Measurements from ENCODE around the gene RBM33. TPM values are rescaled to one million over a fixed set of nuclear protein-coding genes. Genes with fewer than 3 reads are reported as not detected.
"Not testable (repeated sequence)": the region's sequence is repeated elsewhere in the genome, so short reads cannot be mapped to it uniquely, and the experiment has no call there.

Gene RBM33, protein sequence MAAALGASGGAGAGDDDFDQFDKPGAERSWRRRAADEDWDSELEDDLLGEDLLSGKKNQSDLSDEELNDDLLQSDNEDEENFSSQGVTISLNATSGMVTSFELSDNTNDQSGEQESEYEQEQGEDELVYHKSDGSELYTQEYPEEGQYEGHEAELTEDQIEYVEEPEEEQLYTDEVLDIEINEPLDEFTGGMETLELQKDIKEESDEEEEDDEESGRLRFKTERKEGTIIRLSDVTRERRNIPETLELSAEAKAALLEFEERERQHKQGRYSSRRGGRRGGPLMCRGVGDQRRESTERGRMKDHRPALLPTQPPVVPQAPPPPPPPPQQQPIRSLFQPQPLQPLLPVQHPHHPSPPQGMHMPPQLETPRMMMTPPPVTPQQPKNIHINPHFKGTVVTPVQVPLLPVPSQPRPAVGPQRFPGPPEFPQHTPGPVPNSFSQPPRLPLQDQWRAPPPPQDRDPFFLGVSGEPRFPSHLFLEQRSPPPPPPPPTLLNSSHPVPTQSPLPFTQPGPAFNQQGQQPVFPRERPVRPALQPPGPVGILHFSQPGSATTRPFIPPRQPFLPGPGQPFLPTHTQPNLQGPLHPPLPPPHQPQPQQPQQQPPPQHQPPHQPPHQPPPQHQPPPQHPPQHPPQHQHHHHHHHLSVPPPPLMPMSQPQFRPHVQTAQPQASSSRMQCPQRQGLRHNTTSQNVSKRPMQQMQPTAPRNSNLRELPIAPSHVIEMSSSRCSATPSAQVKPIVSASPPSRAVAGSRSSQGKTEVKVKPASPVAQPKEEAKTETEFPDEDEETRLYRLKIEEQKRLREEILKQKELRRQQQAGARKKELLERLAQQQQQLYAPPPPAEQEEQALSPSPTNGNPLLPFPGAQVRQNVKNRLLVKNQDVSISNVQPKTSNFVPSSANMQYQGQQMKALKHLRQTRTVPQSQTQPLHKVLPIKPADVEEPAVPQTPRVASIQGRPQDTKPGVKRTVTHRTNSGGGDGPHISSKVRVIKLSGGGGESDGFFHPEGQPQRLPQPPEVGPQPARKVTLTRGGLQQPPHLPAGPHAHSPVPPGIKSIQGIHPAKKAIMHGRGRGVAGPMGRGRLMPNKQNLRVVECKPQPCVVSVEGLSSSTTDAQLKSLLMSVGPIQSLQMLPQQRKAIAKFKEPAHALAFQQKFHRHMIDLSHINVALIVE
- total RNA-seq, result 40.6 TPM

DNA sequence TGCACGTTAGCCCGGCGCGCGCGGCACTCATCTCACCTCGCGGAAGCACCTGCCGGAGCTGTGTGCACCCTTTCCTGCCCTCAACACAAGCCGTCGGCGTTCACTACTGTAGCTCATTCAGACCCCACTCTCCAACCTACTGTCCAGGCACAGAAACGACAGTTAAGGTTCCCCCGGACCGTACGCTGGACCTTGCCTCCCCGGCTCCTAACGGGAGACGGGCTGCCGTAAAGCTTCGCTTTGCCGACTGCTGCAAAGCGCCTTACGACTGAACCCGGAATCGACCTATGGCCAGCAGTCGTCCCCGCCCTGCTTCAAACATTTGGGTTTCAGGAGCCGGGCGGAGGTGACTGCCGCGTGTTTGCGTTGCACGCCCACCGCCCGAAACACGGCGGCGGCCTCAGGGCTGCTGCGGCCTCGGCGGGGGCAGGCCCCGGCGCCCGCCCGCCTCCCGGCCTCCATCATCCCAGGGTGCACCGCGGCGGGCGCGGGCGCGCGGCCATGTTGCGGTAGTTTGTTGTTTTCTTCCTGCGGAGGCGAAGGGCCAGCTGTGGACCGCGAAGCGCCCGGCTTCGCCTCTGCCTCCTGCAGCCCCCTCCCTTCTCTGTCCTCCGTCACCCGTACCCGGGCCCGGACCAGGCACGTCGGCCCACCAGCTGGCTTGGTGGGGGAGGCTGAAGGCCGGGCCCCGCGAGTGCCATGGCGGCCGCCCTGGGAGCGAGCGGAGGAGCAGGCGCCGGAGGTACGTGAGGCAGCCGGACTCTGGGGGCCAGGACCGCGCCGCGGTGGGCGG is at the start of gene RBM33:
TSS of gene RBM33 (plus strand) at position 484 of the 793 bp plus-strand sequence. CDS start at position 700, 216 bp downstream.
- peak; percentile 87 for DNase-seq (ENCODE audit: low spot score)
- ATAC-seq, result peak; percentile 90

DNA sequence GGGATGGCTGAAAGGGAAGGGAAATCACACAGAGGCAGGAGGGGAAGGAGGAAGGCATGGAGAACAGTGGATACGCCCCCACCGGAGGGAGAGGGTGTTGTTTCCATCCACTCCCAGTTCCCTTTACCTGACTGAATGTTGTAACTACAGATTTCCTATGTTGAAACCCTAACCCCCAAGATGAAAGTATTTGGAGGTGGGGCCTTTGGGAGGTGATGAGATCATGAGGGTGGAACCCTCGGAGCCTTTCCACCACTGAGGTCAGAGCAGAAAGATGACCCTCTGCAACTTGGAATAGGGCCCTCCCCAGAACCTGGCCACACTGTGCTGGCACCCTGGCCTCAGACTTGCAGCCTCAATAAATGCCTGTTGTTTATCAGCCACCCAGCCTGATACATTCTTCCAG is 49.5 kb upstream of the RBM33 start:
- peak; percentile 73 for ATAC-seq
- peak; percentile 83 for DNase-seq (ENCODE audit: low spot score)

DNA sequence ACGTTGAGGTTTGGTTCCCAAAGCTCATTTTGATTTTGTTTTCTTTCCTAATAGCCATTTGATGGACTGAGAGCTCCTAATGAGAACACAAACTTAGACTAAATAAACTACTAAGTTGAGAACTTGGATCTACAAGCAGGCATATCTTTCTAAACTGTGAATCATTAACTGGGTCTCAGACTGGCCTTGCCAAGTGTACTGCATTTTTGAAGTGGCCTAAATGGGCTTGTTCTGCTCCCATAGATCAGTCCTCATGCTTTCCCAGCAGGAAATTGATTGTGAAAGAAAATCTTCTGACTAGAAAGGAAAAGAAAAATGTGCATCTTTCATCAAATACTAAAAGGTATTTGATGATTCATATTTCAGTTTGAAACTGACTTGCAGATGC is 46.7 kb upstream of the RBM33 start:
- peak; percentile 75 for ATAC-seq

DNA sequence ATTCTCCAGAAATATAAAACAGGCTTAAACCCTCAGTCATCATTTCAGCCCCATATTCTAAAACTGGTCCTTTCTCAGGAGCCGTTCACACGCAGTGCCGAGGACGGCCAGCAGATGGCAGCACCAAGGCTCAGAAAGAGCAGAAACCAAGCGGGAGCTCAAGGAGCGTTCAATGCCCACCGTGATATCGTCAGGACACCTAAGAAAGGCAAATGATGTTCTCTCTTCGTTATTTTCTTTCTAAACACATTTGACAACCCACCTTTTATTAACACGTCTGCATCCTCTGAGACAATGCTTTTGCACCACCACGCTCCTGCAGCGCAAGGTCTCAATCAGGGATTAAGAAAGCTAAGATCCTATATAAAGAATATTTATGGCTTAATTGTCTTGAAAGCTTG is 45.7 kb upstream of the RBM33 start:
- peak; percentile 77 for ATAC-seq
- peak; percentile 82 for DNase-seq (ENCODE audit: low spot score)

More for the DNA sequence above, 46.7 kb upstream of the RBM33 start:
- DNase-seq (ENCODE audit: low spot score), result peak; percentile 61

DNA sequence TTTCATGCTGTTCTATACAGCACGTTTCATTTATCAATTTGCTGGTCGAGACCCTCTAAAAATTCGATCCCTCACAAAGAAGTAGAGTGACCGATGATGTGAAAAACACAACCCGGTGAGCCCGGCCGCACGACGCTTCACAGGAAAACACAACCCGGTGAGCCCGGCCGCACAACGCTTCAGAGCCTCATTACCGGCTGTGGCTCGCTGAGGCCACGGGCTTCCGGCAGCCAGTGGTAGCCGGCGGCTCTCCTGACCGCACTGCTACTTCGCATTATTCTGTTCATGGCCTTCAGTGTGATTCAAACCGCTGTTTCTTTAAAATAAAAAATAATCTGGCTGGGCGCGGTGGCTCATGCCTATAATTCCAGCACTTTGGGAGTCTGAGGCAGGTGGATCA is 42.3 kb upstream of the RBM33 start:
- DNase-seq (ENCODE audit: low spot score), result no peak

DNA sequence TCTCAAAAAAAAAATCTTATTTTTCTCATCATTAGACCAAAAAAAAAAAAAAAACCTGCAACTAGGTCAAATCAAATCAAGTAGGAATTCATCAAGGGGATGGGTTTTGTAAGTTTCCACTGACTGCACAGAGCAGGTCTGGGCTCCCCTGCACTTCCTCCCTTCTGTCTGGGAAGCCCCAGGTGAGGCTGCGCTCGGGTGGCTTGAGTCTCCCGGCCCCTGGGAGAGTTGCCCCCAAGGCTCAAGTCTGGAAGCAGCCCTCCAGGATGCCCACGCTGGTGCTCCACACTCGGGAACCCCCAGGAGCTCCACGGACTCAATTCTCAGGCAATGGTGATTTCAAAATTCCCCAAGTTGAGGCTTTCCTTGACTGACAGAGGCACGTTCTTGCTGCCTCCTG is 41.7 kb upstream of the RBM33 start:
- DNase-seq (ENCODE audit: low spot score), result no peak
- no peak for ATAC-seq

More for the DNA sequence above, 42.3 kb upstream of the RBM33 start:
- no peak for ATAC-seq

DNA sequence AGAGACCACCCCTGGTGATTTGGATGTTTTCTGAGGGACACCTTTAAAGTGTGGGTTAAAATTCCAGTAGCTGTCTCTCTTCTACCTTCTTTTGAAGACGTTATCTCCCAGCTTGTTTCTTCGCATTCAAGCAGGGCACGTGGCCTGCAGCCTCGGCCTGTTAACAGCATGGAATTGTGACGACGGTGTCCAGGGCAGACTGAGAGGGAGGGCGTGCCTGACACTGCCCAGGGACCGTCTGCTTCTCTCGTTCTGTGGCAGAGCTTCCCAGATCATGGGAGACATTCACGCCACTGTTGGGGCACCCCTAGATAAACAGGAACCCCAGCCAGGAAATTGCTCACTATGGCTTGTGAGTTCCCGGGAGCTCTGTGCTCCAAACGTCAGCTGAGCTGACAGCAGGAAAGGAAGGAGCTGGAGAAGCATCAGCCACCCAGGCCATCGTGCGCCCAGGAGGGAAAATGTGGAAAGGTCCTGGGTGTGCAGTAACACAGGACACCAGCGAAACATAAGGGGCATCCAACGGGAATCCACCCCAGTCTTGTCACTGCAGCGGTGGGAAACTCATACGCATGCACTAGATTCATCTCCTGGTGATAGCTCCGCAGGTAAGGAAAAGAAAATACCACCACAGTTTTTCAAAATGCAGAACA is 41.1 kb upstream of the RBM33 start:
- DNase-seq (ENCODE audit: low spot score), result no peak
- ATAC-seq, result no peak

DNA sequence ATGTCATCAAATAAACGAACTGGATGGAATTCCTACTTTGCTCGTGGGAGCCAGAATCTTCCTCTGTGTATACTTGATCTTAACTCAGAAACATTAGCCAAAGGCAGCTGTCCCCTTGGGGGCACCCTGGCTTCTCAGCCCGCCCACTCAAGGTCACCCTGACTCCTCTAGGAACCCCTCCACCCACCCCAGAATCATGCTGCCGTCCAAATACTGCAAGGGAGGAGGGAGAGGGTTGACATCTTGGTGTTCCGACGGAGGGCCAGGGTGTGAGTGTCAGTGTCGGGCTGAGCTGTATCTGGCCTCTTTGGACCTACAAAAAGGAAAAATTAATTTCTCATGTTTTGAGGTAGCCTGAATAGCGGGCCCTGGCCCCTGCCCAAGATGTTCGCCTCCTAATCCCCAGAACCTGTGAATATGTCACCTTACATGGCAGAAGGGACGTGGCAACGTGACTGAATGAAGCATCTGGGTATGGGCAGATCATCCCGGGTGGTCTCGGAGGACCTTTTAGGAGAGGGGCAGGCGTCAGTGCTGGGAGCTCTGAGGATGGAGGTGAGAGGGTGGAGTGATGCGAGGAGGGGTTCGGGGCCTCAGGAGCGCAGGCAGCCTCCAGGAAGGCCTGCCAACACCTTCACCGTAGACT is 40.5 kb upstream of the RBM33 start:
- ATAC-seq, result no peak
- DNase-seq (ENCODE audit: low spot score), result no peak

DNA sequence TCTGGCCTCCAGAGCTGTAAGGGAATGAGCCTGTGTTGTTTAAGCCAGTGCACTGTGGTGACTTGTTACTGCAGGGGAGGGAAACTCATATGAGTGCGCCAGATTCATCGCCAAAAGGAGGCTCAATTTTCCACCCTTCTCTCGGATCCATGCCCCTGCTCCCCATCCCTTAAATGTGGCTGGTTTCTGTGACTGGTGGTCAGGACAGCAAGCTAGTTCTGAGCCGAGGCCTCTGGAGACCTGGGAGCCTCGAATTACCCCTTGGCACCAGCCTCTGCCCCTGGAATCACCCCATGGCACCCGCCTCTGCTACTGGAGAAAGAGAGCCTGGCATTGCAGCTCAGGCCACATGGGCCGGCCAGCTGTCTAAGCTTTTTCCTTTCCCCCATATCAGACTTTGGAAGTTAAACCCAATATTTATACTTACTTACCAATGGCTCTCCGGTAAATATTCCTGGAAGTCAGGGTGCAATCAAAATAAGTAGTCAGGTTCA is 39.9 kb upstream of the RBM33 start:
- no peak for ATAC-seq
- DNase-seq (ENCODE audit: low spot score), result peak; percentile 26

DNA sequence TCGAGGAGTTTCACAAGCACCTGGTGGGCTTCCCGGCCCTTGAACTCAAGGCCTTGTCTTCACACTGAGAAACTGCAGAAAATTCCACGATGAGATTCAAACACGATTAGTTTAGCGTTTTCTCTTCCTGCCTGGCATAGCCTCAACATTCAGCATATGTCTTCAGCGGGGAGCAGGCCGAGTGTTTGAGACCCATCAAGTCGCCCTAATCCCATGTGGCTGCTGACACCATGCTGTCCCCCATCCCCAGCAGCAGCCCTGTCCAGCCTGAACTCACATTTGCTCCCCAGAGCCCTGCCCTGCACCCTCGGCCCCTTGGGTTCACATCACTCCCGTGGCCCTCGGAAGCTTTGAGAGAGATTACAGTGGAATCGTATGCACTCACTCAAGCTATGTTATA is 35.3 kb upstream of the RBM33 start:
- no peak for ATAC-seq

DNA sequence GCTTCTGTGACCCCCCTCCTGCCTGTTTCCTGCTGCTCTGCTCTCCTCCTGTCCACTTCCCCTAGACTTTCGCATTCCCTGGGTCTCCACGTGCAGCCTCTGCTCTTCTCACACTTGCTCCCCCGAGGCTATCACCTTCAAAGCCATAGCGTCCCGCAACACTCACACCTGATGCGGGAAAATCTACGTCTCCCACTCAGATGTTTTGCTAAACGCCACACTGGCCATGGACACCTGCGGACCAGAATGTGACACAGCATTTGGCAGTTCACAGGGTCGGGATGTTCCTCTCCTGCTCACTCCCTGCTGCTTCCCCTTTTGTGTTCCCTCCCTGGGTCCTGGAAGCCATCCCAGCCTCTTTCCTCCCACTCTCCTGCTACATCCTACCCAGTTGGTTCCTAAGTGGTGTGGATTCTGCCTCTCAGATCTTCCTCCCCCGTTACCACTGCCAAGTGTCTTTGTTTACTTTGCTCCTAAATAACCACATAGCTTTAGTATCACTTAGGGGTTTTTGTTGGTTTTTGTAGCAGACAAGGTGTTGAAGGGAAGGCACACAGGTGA is 33.7 kb upstream of the RBM33 start:
- no peak for DNase-seq (ENCODE audit: low spot score)
- ATAC-seq, result no peak

More for the DNA sequence above, 35.3 kb upstream of the RBM33 start:
- DNase-seq (ENCODE audit: low spot score), result no peak

DNA sequence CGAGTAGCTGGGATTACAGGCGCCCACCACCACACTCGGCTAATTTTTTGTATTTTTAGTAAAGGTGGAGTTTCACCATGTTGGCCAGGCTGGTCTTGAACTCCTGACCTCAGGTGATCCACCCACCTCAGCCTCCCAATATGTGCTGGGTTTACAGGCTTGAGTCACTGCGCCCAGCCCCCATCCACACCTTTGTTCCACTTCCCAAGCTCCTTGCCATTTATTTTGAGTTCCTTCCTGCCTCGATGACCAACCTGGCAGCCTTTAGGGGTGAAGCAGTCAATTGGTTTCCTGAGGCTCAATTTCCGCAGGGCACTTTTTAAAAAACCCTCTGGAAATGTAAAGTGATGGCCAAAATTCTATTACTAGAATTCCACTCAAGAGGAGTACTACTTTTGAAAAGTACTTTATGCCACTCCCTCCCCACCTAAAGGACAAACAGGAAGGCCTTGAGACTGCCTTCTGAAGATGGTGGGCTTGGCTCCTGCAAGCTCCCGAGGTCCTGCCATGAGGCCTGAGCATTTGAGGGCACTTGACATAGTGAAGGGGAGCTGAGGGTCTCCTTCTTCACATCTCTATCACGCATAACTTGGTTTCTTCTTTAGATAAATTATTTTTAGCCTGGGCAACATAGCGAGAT is 32.5 kb upstream of the RBM33 start:
- DNase-seq (ENCODE audit: low spot score) (no peak), ATAC-seq (no peak)

DNA sequence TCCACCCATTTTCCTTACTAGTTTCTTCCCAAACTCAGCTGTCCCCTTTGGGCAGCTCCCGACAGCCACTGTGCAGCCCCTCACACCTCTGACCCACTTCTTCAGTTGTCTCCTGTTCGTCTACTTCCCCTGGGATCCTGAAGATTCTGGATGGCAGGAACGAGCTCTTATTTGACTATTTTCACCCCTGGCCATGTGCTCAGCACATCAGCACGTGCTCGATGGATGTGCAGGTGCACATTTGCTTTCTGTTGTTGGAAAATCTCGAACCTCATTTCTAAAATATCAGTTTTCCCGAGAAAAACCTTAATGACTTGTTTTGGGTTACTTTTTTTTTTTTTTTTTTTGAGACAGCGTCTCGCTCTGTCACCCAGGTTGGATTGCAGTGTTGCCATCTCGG is 31.8 kb upstream of the RBM33 start:
- ATAC-seq (no peak), DNase-seq (ENCODE audit: low spot score) (no peak)

DNA sequence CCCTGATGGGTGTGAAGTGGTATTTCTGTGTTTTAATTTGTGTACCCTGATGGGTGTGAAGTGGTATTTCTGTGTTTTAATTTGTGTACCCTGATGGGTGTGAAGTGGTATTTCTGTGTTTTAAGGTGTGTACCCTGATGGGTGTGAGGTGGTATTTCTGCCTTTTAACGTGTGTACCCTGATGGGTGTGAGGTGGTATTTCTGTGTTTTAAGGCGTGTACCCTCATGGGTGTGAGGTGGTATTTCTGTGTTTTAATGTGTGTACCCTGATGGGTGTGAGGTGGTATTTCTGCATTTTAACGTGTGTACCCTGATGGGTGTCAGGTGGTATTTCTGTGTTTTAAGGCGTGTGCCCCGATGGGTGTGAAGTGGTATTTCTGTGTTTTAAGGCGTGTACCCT is 29.4 kb upstream of the RBM33 start:
- not testable (repeated sequence) for ATAC-seq; DNase-seq (ENCODE audit: low spot score)

DNA sequence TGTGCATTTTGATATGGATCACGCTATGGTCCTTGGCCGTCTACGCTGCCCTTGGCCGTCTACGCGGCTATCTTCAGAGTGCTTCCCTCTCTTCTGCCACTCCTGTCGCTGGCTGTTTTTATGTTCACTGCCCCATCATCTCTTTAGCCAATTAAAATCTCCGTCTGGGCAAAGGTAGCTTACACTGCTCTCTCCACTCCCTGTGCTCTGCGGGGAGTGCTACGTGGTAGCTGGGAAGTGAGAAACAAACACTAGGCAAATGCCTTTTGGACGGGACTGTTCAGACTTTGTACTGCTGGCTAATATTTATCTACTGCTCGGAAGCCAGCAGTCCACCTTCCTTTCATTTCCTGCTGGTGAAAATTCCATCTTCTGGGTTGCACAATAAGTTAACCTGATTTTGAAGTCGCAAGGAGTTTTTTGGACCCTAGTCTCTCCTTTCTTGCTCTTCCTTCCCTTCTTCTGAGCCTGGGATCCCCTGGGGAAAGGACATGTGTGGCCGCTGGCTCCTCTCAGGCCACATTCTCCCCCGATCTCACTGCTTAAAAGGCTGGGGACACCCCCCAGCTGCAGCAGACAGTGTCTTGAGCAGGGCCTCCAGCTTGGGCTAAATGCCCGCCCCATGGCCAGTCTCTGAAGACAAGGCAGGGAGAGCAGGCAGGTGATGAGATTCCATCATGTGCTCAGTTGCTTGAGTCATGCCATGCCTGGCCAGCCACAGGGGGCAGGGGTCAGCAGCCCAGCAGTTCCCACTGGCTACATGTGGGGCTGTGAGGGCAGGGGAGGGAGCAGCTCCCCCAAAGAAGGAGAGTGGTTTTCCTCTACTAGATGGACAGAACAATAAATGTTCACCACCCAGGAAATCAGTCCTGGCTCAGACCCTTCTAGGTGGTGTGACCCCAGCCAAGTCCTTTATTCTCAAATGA is 25.5 kb upstream of the RBM33 start:
- peak; percentile 95 for ATAC-seq

DNA sequence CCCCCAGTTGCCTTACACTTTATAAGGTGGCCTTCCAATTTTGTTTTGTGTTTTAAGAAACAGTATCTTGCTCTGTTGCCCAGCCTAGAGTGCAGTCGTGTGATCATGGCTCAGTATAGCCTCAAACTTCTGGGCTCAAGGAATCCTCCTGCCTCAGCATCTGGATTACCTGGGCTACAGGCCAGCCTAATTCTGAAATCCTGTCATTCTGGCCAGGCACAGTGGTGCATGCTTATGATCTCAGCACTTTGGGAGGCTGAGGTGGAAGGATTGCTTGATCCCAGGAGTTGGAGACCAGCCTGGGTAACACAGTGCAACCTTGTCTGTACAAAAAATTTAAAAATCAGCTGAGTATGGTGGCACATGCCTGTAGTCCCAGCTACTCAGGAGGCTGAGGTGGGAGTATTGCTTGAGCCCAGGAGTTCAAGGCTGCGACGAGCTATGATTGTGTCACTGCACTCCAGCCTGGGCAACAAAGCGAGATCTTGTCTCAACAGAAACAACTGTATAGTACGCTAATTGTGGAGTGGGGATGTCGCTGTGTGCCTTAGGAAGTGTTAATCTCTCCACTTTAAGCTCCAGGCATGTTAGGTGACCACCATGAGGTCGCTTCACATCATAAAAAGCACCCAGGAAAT is 24.7 kb upstream of the RBM33 start:
- DNase-seq (ENCODE audit: low spot score) (no peak), ATAC-seq (peak; percentile 32)

More for the DNA sequence above, 25.5 kb upstream of the RBM33 start:
- peak; percentile 89 for DNase-seq (ENCODE audit: low spot score)

DNA sequence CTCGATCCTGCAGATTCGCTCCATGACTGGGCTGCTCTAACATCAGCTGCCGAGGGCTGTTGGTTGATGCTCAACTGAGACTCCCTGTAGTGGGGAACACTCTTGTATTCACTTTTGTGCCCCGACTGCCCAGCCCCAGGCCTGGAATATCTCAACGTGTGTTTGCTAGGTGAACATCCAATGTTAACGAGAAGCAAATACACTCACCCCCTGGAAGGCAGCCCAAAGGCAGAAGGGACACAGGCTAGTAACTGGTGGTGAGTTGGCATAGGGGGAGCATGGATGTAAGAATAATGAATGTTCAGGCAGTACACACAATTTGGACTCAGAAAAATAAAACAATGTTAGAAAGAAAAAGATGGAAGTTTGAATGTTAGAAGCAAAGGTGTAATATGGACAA is 24.0 kb upstream of the RBM33 start:
- peak; percentile 62 for DNase-seq (ENCODE audit: low spot score)
- peak; percentile 31 for ATAC-seq
